Coronary artery (tissue), 2 donors: ENCODE results near the gene FGD4.

Experiments
- DNase-seq: peaks from one replicate; pipeline ENCODE4 v3.0.0-alpha.2; 2017; ENCODE audit warnings: low spot score
- H3K27ac ChIP-seq, 2 donors: fragments of 200-600 bp; sonication (generic); one replicate each; pipeline ENCODE4 v1.5.1; 2016 to 2019
- H3K4me3 ChIP-seq: fragments of 200-600 bp; sonication (generic); 2 replicates; pipeline ENCODE4 v1.5.1; 2016; ENCODE audit warnings: mild to moderate bottlenecking, moderate library complexity
- CTCF ChIP-seq: fragments of 200-600 bp; sonication (generic); IDR thresholded peaks from one replicate; pipeline ENCODE4 v1.5.1; 2019; ENCODE audit warnings: antibody characterized with exemption

Gene FGD4

GRCh38 chr12:32574585-32574984 is 175.2 kb downstream of the FGD4 start:
- no peak overlapping the region for H3K27ac ChIP-seq
- no peak for DNase-seq
- no peak for TF ChIP-seq CTCF
- no peak overlapping the region for H3K4me3 ChIP-seq

GRCh38 chr12:32577328-32577727 is 178.0 kb downstream of the FGD4 start:
- no peak for TF ChIP-seq CTCF
- Histone ChIP-seq H3K4me3 (no peak overlapping the region), H3K27ac (no peak overlapping the region)
- no peak for DNase-seq

- DNase-seq: no peak
- Histone ChIP-seq H3K4me3 (no peak overlapping the region), H3K27ac (no peak overlapping the region)
- no peak for TF ChIP-seq CTCF
These were observed 184.2 kb downstream of the FGD4 start for GRCh38 chr12:32583534-32583933.

GRCh38 chr12:32585680-32586079 is 186.3 kb downstream of the FGD4 start:
- H3K27ac ChIP-seq: no peak overlapping the region
- DNase-seq: no peak
- TF ChIP-seq CTCF: no peak
- no peak overlapping the region for H3K4me3 ChIP-seq

GRCh38 chr12:32586390-32586789 is 187.0 kb downstream of the FGD4 start:
- no peak for TF ChIP-seq CTCF
- Histone ChIP-seq H3K27ac (no peak overlapping the region), H3K4me3 (no peak overlapping the region)
- no peak for DNase-seq

- no peak for DNase-seq
- Histone ChIP-seq H3K27ac (no peak overlapping the region), H3K4me3 (no peak overlapping the region)
- no peak for TF ChIP-seq CTCF
These were observed 188.5 kb downstream of the FGD4 start for GRCh38 chr12:32587581-32588495.

GRCh38 chr12:32588604-32589003 is 189.2 kb downstream of the FGD4 start:
- no peak overlapping the region for H3K4me3 ChIP-seq
- no peak for DNase-seq
- no peak overlapping the region for H3K27ac ChIP-seq
- TF ChIP-seq CTCF: no peak
